Measurements from ENCODE around the gene EIF4E.
"Not testable (repeated sequence)": the region's sequence is repeated elsewhere in the genome, so short reads cannot be mapped to it uniquely, and the experiment has no call there.

Gene EIF4E

DNA sequence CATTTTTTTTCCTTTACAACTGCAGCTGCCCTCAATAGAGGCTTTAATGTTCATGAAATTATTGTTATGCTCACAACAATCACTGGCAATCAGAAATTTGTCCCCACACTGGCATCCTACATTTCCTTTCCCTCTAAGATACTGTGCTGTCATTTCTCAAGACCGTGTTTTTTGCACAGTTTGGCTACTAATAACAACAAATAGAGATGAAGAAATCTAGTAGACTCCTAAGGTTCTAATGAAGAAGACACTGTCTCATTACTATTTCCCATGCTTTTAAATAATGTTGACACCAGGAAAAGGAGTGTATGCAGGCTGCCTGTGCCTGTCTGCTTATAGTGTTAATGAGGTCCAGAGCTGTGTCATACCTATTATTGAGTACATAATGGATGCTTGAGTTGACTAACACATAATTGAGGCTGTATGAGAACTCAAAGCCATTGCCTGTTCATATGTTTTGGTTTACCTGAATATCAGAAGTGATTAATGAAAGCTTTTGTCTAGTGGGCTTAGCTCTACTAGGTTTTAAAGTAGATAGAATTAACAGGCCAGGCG lies 1.5 kb upstream of the EIF4E start:
- TF ChIP-seq, protein P1, sequence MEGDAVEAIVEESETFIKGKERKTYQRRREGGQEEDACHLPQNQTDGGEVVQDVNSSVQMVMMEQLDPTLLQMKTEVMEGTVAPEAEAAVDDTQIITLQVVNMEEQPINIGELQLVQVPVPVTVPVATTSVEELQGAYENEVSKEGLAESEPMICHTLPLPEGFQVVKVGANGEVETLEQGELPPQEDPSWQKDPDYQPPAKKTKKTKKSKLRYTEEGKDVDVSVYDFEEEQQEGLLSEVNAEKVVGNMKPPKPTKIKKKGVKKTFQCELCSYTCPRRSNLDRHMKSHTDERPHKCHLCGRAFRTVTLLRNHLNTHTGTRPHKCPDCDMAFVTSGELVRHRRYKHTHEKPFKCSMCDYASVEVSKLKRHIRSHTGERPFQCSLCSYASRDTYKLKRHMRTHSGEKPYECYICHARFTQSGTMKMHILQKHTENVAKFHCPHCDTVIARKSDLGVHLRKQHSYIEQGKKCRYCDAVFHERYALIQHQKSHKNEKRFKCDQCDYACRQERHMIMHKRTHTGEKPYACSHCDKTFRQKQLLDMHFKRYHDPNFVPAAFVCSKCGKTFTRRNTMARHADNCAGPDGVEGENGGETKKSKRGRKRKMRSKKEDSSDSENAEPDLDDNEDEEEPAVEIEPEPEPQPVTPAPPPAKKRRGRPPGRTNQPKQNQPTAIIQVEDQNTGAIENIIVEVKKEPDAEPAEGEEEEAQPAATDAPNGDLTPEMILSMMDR (conservative IDR thresholded peaks at IDR 0.05), result no peak
- peak overlapping the region; percentile 90 for H3K27ac ChIP-seq

DNA sequence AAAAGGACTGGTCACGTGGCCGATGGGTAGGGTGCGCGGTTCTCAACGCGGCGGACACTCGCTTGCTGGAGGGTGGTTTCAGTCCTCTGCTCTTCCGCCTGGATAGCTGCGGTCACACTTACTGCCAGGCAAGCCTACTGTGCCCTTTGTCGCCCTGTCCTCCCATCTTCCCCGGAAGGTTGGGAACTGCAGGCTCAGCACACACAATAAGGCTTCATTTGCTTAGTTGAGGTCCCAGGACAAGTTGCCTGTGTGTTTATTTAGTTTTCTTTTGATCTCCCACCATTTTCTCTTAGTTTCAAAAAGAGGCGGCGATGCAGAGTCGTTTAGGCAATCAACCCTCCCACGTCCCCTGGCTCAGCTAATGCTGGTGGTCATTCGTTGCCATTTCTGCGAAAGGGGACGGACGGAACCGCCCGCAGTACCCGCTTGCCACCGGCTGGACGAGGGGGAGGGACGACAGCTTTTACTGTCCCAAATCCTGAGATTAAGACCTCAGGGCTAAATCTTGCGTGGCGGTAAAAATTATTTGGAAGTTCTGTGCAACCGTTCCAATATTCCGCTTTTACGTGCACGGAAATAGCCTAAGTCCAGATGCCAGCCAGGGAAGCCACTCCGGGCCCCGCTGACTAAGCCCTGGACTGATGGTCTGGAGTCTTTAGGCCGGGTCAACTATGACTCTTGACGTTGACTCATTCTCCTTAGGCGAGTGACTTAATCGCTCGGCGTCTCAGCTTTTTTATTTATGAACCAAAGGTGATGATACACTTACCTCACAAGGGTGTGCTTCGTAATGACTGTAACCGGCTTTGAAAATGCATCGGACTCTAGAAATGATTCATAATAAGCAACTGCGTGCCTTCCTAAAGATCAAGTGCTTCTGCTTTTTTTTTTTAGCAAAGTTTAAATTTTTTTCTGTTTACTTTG lies 671 bp upstream of the EIF4E start:
- peak overlapping the region; percentile 90 for H3K27ac ChIP-seq
- TF ChIP-seq, protein P1 (conservative IDR thresholded peaks at IDR 0.05), result no peak; the same call in 1 of the 2 replicates

DNA sequence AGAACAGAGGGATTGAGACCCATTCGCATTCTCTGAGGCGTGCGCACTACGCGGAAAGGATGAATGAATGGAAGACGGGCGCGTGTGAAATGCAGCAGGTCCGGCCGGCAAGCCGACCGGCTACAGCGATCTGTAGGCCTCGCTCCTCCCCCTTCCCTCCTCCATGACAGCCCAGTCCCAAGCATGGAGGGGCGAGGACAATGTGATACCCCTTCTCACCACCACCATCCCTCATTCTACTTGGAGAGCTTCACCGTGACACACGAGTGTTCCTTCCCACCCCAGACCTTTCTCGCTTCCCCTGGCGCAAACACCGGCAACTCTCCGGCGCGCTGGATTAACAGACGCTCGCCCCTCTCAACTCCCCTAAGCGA lies 815 bp downstream of the EIF4E start:
- TF ChIP-seq, protein P1 (conservative IDR thresholded peaks at IDR 0.05), result no peak
- peak overlapping the region; percentile 90 for H3K27ac ChIP-seq

DNA sequence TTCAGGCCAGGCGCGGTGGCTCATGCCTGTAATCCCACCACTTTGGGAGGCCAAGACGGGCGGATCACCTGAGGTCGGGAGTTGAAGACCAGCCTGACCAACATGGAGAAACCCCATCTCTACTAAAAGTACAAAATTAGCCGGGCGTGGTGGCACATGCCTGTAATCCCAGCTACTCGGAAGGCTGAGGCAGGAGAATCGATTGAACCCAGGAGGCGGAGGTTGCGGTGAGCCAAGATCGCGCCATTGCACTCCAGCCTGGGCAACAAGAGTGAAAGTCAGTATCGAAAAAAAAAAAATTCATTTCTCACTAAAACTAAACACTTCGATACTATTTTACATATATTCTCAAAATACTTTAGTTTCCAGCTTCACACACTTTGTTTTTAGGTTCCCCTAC lies 2.7 kb downstream of the EIF4E start:
- not testable (repeated sequence) for H3K27ac ChIP-seq

DNA sequence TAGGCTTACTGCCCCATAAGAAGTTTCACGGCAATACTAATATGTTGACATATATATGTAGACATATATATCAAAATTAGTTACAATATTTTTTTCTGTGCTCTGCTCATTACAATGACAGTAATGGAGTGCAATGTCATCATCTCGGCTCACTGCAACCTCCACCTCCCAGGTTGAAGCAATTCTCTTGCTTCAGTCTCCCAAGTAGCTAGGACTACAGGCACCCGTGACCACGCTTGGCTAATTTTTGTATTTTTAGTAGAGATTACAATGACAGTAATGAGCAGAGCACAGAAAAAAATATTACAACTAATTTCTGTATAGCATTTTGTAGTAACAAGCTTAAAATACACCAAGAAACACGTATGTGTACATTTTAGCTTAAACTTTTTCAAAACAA lies 7.6 kb downstream of the EIF4E start:
- TF ChIP-seq, protein P1 (conservative IDR thresholded peaks at IDR 0.05), result no peak
- H3K27ac ChIP-seq, result no peak overlapping the region

DNA sequence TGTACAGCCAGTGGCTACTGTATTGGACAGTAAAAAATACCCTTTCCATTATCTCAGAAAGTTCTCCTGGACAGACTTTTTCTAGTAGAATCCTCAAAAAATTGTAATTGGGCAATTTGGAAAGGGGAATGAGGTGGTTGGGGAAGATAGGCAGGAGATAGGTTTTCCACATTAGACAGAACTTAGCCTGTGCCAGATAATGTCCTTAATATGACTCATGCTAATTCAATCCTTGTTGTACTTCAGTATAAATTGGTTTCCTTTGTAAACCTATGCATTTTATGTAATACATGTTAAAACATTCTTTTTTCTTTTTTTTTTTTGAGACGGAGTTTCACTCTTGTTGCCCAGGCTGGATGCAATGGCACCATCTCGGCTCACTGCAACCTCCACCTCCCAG lies 8.9 kb downstream of the EIF4E start:
- TF ChIP-seq, protein P1 (conservative IDR thresholded peaks at IDR 0.05), result no peak
- H3K27ac ChIP-seq, result no peak overlapping the region

DNA sequence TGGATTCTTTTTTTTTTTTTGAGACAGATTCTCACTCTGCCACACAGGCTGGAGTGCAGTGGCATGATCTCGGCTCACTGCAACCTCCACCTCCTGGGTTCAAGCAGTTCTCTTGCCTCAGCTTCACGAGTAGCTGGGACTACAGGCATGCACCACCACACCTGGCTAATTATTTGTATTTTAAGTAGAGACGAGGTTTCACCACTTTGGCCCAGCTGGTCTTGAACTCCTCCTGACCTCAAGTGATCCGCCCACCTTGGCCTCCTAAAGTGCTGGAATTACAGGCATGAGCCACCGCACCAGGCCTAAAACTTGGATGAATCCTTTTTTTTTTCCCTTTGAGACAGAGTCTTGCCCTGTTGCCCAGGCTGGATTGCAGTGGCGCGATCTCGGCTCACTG lies 18.2 kb downstream of the EIF4E start:
- not testable (repeated sequence) for H3K27ac ChIP-seq

DNA sequence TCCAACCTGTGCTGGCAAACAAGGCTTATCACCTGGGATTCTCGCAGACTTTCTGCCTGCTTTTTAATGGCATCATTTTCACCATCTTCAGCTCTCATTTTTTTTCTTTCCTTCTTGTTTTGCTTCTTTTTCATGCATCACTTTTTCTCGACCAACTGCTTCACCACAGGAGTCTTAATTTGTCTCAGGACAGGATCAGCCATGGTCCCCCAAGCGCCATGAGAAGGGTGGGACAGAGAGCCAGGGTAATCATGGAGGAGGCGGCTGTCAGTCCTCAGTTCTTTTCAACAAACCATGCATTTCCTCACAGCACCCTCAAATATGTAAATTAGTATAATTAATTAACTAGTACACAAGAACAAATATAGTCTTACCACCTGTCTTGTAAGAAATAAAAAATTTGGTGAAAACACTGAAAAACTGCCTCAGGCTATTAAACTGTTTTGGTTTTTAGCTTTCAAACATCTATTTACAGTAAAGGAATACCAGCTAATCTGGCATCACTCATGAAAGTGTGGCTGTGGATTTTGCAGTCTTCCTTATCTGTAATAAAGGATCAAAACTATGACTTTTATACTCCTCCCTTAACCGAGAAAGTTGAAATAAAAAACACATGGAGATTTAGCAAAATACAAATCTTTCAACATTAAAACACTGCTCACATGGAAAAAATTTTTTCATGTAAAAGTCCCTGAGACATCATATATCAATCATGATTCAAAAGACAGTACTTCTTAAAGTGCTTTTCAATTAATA lies 19.1 kb downstream of the EIF4E start:
- peak overlapping the region; percentile 33 for H3K27ac ChIP-seq
- TF ChIP-seq, protein P1 (conservative IDR thresholded peaks at IDR 0.05), result no peak
